Skeletal muscle tissue (tissue), 4 donors: Measurements from ENCODE around the gene SPRYD7. TPM values are rescaled to one million over a fixed set of nuclear protein-coding genes. Genes with fewer than 3 reads are reported as not detected.
"Not testable (repeated sequence)": the region's sequence is repeated elsewhere in the genome, so short reads cannot be mapped to it uniquely, and the experiment has no call there.

Experiments
- H3K27ac ChIP-seq: one replicate; pipeline ENCODE4 v1.7.0; 2013; ENCODE audit warnings: mild to moderate bottlenecking, low read depth, low read length, inconsistent platforms
- H3K27me3 ChIP-seq, 3 donors: one replicate each; pipeline ENCODE4 v1.7.0; 2013; ENCODE audit warnings: low read length in 3 of 3; ENCODE audit not compliant: control insufficient read depth in 3 of 3, insufficient read depth in 3 of 3
- H3K36me3 ChIP-seq, 3 donors: one replicate each; pipeline ENCODE4 v1.7.0; 2013; ENCODE audit warnings: low read length in 3 of 3; ENCODE audit not compliant: control insufficient read depth in 3 of 3, insufficient read depth in 3 of 3
- H3K4me1 ChIP-seq, 3 donors: one replicate each; pipeline ENCODE4 v1.7.0; 2013; ENCODE audit warnings: low read length in 3 of 3, mild to moderate bottlenecking in 3 of 3; ENCODE audit not compliant: control insufficient read depth in 3 of 3, insufficient read depth in 3 of 3
- H3K4me3 ChIP-seq, 3 donors: one replicate each; pipeline ENCODE4 v1.7.0; 2013; ENCODE audit warnings: low read length in 3 of 3
- H3K9ac ChIP-seq, 3 donors: one replicate each; pipeline ENCODE4 v1.7.0; 2013; ENCODE audit warnings: low read length in 3 of 3, mild to moderate bottlenecking in 3 of 3, moderate library complexity in 2 of 3, low read depth in 1 of 3
- H3K9me3 ChIP-seq, 3 donors: one replicate each; pipeline ENCODE4 v1.7.0; 2013; ENCODE audit warnings: low read length in 3 of 3; ENCODE audit not compliant: control insufficient read depth in 3 of 3
- total RNA-seq: library from RNA; depleted of rRNA; stranded (reverse); fragments of >200 nt; gene quantifications from one replicate; pipeline ENCODE4 v1.2.3, GENCODE V29; 2014
- donor health status: Osteomylitis.

SPRYD7 gene
- total RNA-seq, 1 donor from 2014 or later: 4.7 TPM

DNA sequence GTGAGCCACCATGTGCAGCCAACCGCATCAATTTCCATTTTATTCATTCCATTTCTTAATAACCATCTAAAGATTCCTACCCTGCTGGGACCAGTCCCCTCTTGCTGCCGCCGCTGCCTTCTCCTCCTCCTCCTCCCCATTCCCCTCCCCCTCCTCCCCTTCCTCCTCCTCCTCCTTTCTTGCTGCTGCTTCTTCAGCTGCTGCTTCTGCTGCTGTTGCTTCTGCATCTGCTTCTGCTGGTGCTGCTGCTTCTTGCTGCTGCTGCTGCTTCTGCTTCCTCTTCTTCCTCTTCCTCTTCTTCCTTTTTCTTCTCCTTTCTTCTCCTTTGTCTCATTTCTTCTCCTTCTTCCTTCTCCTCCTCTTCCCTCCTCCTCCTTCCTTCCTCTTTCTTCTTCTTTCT, 20.0 kb upstream of the SPRYD7 start:
- Histone ChIP-seq H3K9ac (no peak overlapping the region), H3K36me3 (no peaks in the 10 kb centered on the region), H3K4me1 (no peaks in the 10 kb centered on the region), H3K4me3 (no peak overlapping the region), H3K9me3 (no peaks in the 10 kb centered on the region), H3K27ac (no peak overlapping the region), H3K27me3 (no peaks in the 10 kb centered on the region)

DNA sequence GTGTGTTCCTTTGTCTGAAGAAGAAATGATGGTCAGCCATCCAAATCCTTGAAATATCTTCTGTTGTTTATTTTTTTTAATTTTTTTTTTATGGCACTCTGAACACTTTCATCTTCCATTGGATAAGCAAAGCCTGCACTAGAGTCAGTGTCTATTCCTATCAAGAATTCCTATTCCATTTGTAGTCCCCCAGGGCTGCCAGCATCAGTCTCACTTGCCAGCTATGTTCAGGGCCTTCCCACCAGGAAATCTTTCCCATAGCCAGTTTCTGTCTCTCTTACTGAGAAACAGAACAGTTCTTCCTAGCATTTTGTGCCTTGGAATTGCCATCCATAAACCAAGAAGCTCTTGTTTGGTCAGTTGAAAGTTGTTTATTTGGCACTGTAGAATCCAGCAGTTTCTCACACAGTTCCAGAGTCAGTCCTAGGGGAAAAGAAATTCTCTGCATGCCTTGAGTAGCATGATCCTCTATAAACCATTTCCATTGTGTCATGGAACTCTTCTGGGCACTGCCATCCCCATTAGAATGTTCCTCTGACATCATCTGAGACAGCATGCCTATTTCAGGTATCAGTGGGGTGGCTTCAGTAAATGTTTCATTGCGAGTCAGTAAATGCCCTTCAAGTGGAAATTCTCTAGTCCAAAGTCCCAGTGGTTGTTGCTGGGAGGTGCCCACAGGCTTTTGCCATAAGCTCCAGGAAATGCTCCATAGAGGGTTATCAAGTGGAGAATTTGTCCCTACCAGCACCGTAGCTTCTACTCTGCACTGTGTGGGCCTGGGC, 18.7 kb upstream of the SPRYD7 start:
- Histone ChIP-seq H3K27me3 (no peaks in the 10 kb centered on the region), H3K4me3 (no peak overlapping the region), H3K4me1 (no peaks in the 10 kb centered on the region), H3K27ac (no peak overlapping the region), H3K9me3 (no peaks in the 10 kb centered on the region), H3K36me3 (no peaks in the 10 kb centered on the region), H3K9ac (no peak overlapping the region)

- Histone ChIP-seq H3K9ac (no peak overlapping the region), H3K4me3 (no peak overlapping the region), H3K27me3 (no peaks in the 10 kb centered on the region), H3K4me1 (no peaks in the 10 kb centered on the region), H3K9me3 (no peaks in the 10 kb centered on the region), H3K27ac (no peak overlapping the region), H3K36me3 (no peaks in the 10 kb centered on the region)
These were observed 17.4 kb upstream of the SPRYD7 start for GRCh38 chr13:49953560-49953959.

DNA sequence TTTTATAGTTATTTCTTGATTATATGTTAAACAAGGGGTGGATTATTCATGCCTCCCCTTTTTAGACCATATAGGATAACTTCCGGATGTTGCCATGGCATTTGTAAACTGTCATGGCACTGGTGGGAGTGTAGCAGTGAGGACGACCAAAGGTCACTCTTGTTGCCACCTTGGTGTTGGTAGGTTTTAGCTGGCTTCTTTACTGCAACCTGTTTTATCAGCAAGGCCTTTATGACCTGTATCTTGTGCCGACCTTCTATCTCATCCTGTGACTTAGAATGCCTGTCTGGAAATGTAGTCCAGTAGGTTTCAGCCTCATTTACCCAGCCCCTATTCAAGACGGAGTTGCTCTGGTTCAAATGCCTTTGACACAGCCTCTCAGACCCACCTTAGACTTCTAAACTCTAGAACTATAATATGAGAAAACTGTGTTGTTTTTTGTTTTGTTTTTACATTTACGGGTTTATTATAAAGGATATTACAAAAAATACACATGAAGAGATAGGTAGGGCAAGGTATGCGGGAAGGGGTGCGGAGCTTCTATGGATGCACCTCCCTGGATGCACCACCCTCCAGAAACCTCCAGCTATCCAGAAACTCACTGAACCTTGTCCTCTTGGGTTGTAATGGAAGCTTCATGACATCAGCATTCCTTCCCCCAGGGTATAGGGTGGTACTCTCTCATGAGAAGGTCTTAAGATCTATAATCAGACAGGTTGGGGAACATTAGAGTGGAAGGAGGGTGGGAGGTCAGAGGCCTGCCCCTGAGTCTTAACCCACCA, 15.8 kb upstream of the SPRYD7 start:
- no peak overlapping the region for H3K4me3 ChIP-seq
- H3K9me3 ChIP-seq: no peaks in the 10 kb centered on the region
- no peaks in the 10 kb centered on the region for H3K27me3 ChIP-seq
- H3K4me1 ChIP-seq: no peaks in the 10 kb centered on the region
- H3K36me3 ChIP-seq: no peaks in the 10 kb centered on the region
- no peak overlapping the region for H3K27ac ChIP-seq
- no peak overlapping the region for H3K9ac ChIP-seq

GRCh38 chr13:49948777-49949270, 12.7 kb upstream of the SPRYD7 start:
- not testable (repeated sequence) for H3K4me3 ChIP-seq, H3K4me1 ChIP-seq, H3K27me3 ChIP-seq, H3K9me3 ChIP-seq, H3K9ac ChIP-seq, H3K36me3 ChIP-seq, H3K27ac ChIP-seq

- no peaks in the 10 kb centered on the region for H3K36me3 ChIP-seq
- no peak overlapping the region for H3K4me3 ChIP-seq
- H3K27me3 ChIP-seq: no peaks in the 10 kb centered on the region
- no peak overlapping the region for H3K9ac ChIP-seq
- no peaks in the 10 kb centered on the region for H3K9me3 ChIP-seq
- no peak overlapping the region for H3K27ac ChIP-seq
- H3K4me1 ChIP-seq: peaks cover 13 to 18% (median 13%) of the 10 kb centered on the region in 3 donors
These were observed 3.2 kb upstream of the SPRYD7 start for GRCh38 chr13:49939321-49939720.

- Histone ChIP-seq H3K27me3 (no peaks in the 10 kb centered on the region), H3K9ac (no peak overlapping the region), H3K27ac (no peak overlapping the region), H3K36me3 (no peaks in the 10 kb centered on the region), H3K4me3 (no peak overlapping the region), H3K9me3 (no peaks in the 10 kb centered on the region), H3K4me1 (peaks cover 13 to 18% (median 13%) of the 10 kb centered on the region in 3 donors)
These were observed 2.8 kb upstream of the SPRYD7 start for GRCh38 chr13:49938921-49939320.

DNA sequence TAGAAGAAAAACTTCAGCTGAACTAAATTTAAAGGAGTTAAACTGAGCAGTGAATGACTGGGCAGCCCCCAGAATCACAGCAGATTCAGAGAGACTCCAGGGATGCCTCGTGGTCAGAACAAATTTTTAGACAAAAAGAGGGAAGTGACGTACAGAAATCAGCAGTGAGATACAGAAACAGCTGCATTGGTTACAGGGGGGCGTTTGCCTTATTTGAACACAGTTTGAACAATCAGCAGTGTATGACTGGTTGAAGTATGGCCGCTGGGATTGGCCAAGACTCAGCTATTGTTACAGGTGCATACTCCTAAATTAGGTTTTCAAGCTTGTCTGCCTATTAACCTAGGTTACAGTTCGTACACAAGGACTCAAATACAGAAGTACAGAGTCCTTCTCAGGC, 2.2 kb upstream of the SPRYD7 start:
- Histone ChIP-seq H3K4me1 (peaks cover 13 to 18% (median 13%) of the 10 kb centered on the region in 3 donors), H3K36me3 (no peaks in the 10 kb centered on the region), H3K27me3 (no peaks in the 10 kb centered on the region), H3K4me3 (no peak overlapping the region), H3K9ac (no peak overlapping the region), H3K27ac (no peak overlapping the region), H3K9me3 (no peaks in the 10 kb centered on the region)

DNA sequence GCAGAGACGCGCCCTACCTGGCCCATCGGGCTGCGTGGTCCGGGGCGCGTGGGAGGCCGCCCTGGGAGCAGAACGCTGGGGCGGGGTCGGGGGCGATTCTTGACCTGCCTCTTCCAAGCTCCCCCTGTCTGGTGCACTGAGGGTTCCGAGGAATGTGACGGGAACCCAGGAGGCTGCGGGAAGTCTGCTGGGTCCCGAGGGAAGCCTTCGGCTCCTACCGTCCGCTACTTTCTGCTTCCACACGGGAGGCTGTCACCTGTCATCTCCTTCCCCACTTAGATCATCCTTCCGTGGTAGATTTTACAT, 781 bp upstream of the SPRYD7 start:
- H3K27me3 ChIP-seq: no peaks in the 10 kb centered on the region
- peak overlapping the region; percentile 64 for H3K27ac ChIP-seq
- peak overlapping the region; percentile 88 to 95 (median 92) for H3K4me3 ChIP-seq
- H3K4me1 ChIP-seq: peaks cover 13 to 18% (median 13%) of the 10 kb centered on the region in 3 donors
- H3K36me3 ChIP-seq: no peaks in the 10 kb centered on the region
- H3K9ac ChIP-seq: peak overlapping the region; percentile 90 to 93 (median 91)
- no peaks in the 10 kb centered on the region for H3K9me3 ChIP-seq
